GM12878 (cell line): ENCODE measurements around the gene PTPRF. TPM values are rescaled to one million over a fixed set of nuclear protein-coding genes. Genes with fewer than 3 reads are reported as not detected.

Source experiments
- ATAC-seq: fragments of 200-7000 bp; cut with Tn5 transposase; 3 replicates; pipeline ENCODE4 v1.9.1; 2020; ENCODE audit warnings: mild to moderate bottlenecking, moderate library complexity
- BruUV-seq: library from RNA; stranded (reverse); fragments of 400-500 nt; replicated peaks from 2 replicates; lab custom pipeline; 2021; lab: Mats Ljungman, UMichigan
- CTCF ChIA-PET: fragments of 300-600 bp; sonication (Branson Sonifier 250); formaldehyde crosslinking; extraction: SDS; loops from one replicate; lab custom pipeline; 2021; ENCODE audit warnings: inconsistent platforms; lab: Yijun Ruan, JAX
- POLR2A ChIA-PET: fragments of 350-600 bp; formaldehyde crosslinking; extraction: SDS; loops from one replicate; lab custom pipeline; 2021; ENCODE audit warnings: inconsistent platforms; lab: Charles Lee
- RAD21 ChIA-PET: fragments of 300-600 bp; sonication (Branson Sonifier 250); formaldehyde crosslinking; loops from one replicate; lab custom pipeline; 2023; ENCODE audit warnings: antibody characterized with exemption; ENCODE audit not compliant: unreplicated experiment; lab: Charles Lee
- SMC1A ChIA-PET: fragments of 300-600 bp; sonication (Branson Sonifier 250); formaldehyde crosslinking; loops from one replicate; lab custom pipeline; 2023; ENCODE audit not compliant: unreplicated experiment, uncharacterized antibody; lab: Charles Lee
- DNase-seq: peaks from one replicate; pipeline ENCODE4 v3.0.0-alpha.2; 2011; ENCODE audit warnings: low read depth, low spot score
- FAIRE-seq: peaks from 3 replicates; lab custom pipeline; 2011; peaks lifted over from hg19 to GRCh38; lab: Jason Lieb, UNC
- H2AFZ ChIP-seq: 2 replicates; pipeline ENCODE4 v1.6.0; 2011; ENCODE audit warnings: low read depth, low read length, control low read depth; ENCODE audit not compliant: control insufficient read depth
- H3K27ac ChIP-seq: 2 replicates; pipeline ENCODE4 v1.5.1; 2011; ENCODE audit warnings: control low read depth; ENCODE audit not compliant: control insufficient read depth, insufficient read depth
- H3K27me3 ChIP-seq, 2 experiments: replicated peaks in 1 of 2; 2 replicates each; pipeline versions ENCODE4 v1.6.0 to v1.6.1; 2011; ENCODE audit warnings: low read length in 1 of 2; ENCODE audit not compliant: control insufficient read depth in 2 of 2, insufficient read depth in 2 of 2
- H3K36me3 ChIP-seq, 2 experiments: 2 replicates each; pipeline ENCODE4 v1.5.1; 2011; ENCODE audit warnings: low read length in 1 of 2; ENCODE audit not compliant: control insufficient read depth in 2 of 2, insufficient read depth in 2 of 2
- H3K4me1 ChIP-seq: 2 replicates; pipeline ENCODE4 v1.6.1; 2011; ENCODE audit warnings: mild to moderate bottlenecking, low read length, moderate library complexity, mixed read lengths; ENCODE audit not compliant: control insufficient read depth, insufficient read depth
- H3K4me2 ChIP-seq: 2 replicates; pipeline ENCODE4 v1.6.0; 2011; ENCODE audit warnings: control low read depth; ENCODE audit not compliant: control insufficient read depth, insufficient read depth
- H3K4me3 ChIP-seq: fragments of 200-600 bp; sonication (generic); 2 replicates; pipeline ENCODE4 v1.5.1; 2016
- H3K79me2 ChIP-seq: 2 replicates; pipeline ENCODE4 v1.6.0; 2011; ENCODE audit warnings: low read length; ENCODE audit not compliant: control insufficient read depth, insufficient read depth
- H3K9ac ChIP-seq: 2 replicates; pipeline ENCODE4 v1.8.0; 2011; ENCODE audit warnings: low read length, control low read depth, mixed read lengths; ENCODE audit not compliant: control insufficient read depth, insufficient read depth
- H3K9me3 ChIP-seq: replicated peaks from 3 replicates; pipeline ENCODE4 v1.5.1; 2011; ENCODE audit warnings: mild to moderate bottlenecking, low read length; ENCODE audit not compliant: control insufficient read depth, insufficient read depth
- H4K20me1 ChIP-seq: 2 replicates; pipeline ENCODE4 v1.6.0; 2011; ENCODE audit not compliant: control insufficient read depth, insufficient read depth
- ATF2 ChIP-seq: IDR thresholded peaks from 2 replicates; pipeline ENCODE4 v1.6.1; 2012; ENCODE audit warnings: low read length, inconsistent platforms
- BCL11A ChIP-seq: IDR thresholded peaks from 2 replicates; pipeline ENCODE4 v1.6.1; 2011; ENCODE audit warnings: low read depth, low read length
- BHLHE40 ChIP-seq, 2 experiments: fragments of 450-650 bp in 1 of 2; IDR thresholded peaks; 2 replicates each; pipeline ENCODE4 v1.6.1; 2011 to 2017; ENCODE audit warnings: low read depth in 2 of 2, borderline replicate concordance in 1 of 2, improper control_type of control experiment in 1 of 2, low read length in 1 of 2, mild to moderate bottlenecking in 1 of 2
- BMI1 ChIP-seq: fragments of 450-650 bp; IDR thresholded peaks from 2 replicates; pipeline ENCODE4 v1.6.1; 2016; ENCODE audit warnings: mild to moderate bottlenecking, moderate library complexity, borderline replicate concordance
- CBX5 ChIP-seq: sonication (generic); IDR thresholded peaks from 2 replicates; pipeline ENCODE4 v1.6.1; 2016; ENCODE audit warnings: low read depth, moderate library complexity, mild to moderate bottlenecking, inconsistent platforms
- CHD2 ChIP-seq: IDR thresholded peaks from 2 replicates; pipeline ENCODE4 v1.6.1; 2011; ENCODE audit warnings: low read depth, low read length, improper control_type of control experiment, borderline replicate concordance
- MEF2A ChIP-seq: IDR thresholded peaks from 2 replicates; pipeline ENCODE4 v1.6.1; 2011; ENCODE audit warnings: low read depth, mild to moderate bottlenecking, low read length, moderate library complexity; ENCODE audit not compliant: insufficient read depth
- MLLT1 ChIP-seq: fragments of 450-650 bp; IDR thresholded peaks from 2 replicates; pipeline ENCODE4 v1.6.1; 2016; ENCODE audit warnings: mild to moderate bottlenecking
- MTA3 ChIP-seq: IDR thresholded peaks from 2 replicates; pipeline ENCODE4 v1.6.1; 2012; ENCODE audit warnings: low read length, inconsistent platforms, borderline replicate concordance
- NFXL1 ChIP-seq: fragments of 450-650 bp; IDR thresholded peaks from 2 replicates; pipeline ENCODE4 v1.6.1; 2017; ENCODE audit warnings: antibody characterized with exemption, mild to moderate bottlenecking, borderline replicate concordance
- RAD21 ChIP-seq: IDR thresholded peaks from 2 replicates; pipeline ENCODE4 v1.6.1; 2011; ENCODE audit warnings: mild to moderate bottlenecking, low read depth, low read length, moderate library complexity; ENCODE audit not compliant: insufficient read depth
- TCF3 ChIP-seq: IDR thresholded peaks from 2 replicates; pipeline ENCODE4 v1.6.1; 2012; ENCODE audit warnings: low read depth, mild to moderate bottlenecking, low read length, borderline replicate concordance; ENCODE audit not compliant: insufficient read depth
- WRNIP1 ChIP-seq: IDR thresholded peaks from 2 replicates; pipeline ENCODE4 v1.6.1; 2011; ENCODE audit warnings: low read depth, low read length, improper control_type of control experiment, borderline replicate concordance
- WGBS: methylation state at CpG from one replicate; pipeline ENCODE4 v1.1.6; 2016; ENCODE audit warnings: low lambda C conversion rate; ENCODE audit not compliant: insufficient replicate concordance, insufficient coverage; ENCODE audit errors: missing lambda C conversion rate; 5-methylcytosine and 5-hydroxymethylcytosine counted together
- in situ Hi-C: fragments of 300-500 bp; cut with MboI; formaldehyde crosslinking; loops from 9 replicates; pipeline ENCODE4 v1.14.3; 2018; ENCODE audit warnings: mixed read lengths
- intact Hi-C: fragments of 100-400 bp; cut with micrococcal nuclease; formaldehyde crosslinking; loops from one replicate; pipeline ENCODE4 v1.14.2; 2022; ENCODE audit not compliant: unreplicated experiment
- polyA plus RNA-seq, 11 experiments: library from polyadenylated mRNA; depleted of rRNA in 4 of 11; unstranded in 6 of 11; stranded (reverse) in 5 of 11; fragments of >200 nt; fragmentation: Nextera tagmentation in 4 of 11; fragmentation: Illumina TruSeq in 1 of 11; extraction: Ambion mirVana in 4 of 11; extraction: Trizol in 1 of 11; gene quantifications; 1 replicate in 1 of 11; 2 replicates in 10 of 11; pipeline versions ENCODE4 v1.2.1 to v1.2.3, GENCODE V29; 2011 to 2016; ENCODE audit warnings: inconsistent platforms in 2 of 11, missing spikeins in 2 of 11, low read depth in 1 of 11
- total RNA-seq, 4 experiments: library from RNA; depleted of rRNA in 3 of 4; stranded (reverse); fragments of >200 nt in 3 of 4; fragmentation: Illumina TruSeq in 1 of 4; extraction: Trizol in 1 of 4; gene quantifications; 2 replicates each; pipeline versions ENCODE4 v1.2.1 to v1.2.3, GENCODE V29; 2013 to 2021
- TF ChIP-seq, protein P1 (sequence below): fragments of 450-650 bp; IDR thresholded peaks from 2 replicates; pipeline ENCODE4 v1.6.1; 2017; ENCODE audit warnings: mild to moderate bottlenecking

The PTPRF gene
- total and polyA plus RNA-seq, 10 of the 15 experiments (the other 5 are each of a cell fraction or from before 2014, with no cell fraction given), result 0.04 to 2.6 (median 0.32) TPM

- ChIA-PET POLR2A (no interaction called here), SMC1A (no interaction called here), CTCF (interaction anchor here (1.5 kb wide), 1 partner anchor 225 kb away, joined by 4 read pairs; no protein-coding TSS in a partner anchor), RAD21 (interaction anchor here (1.4 kb wide), 1 partner anchor 397 kb away, joined by 3 read pairs; no protein-coding TSS in a partner anchor)
- in situ Hi-C loops, result no loop called here
- H3K27me3 ChIP-seq, result peaks cover 0 to 1% of the 10 kb centered on the region in 2 experiments; a peak in 1 of 4 replicates
- no peak overlapping the region for H3K4me3 ChIP-seq
- H2AFZ ChIP-seq, result no peak overlapping the region
- no peaks in the 10 kb centered on the region for H3K79me2 ChIP-seq
- TF ChIP-seq RAD21 (no peak), CHD2 (no peak), TCF3 (no peak)
- no peak for ATAC-seq
- DNase-seq, result no peak
- no TSS peak for BruUV-seq
- 38% methylated on average over 3 of the region's 3 CpGs for WGBS
- H4K20me1 ChIP-seq, result no peaks in the 10 kb centered on the region
- no peak overlapping the region for H3K4me2 ChIP-seq
- H3K36me3 ChIP-seq, result no peaks in the 10 kb centered on the region
- no peak overlapping the region for H3K27ac ChIP-seq
- H3K4me1 ChIP-seq, result no peaks in the 10 kb centered on the region
- no peaks in the 10 kb centered on the region for H3K9me3 ChIP-seq
- intact Hi-C loops, result no loop called here
- no peak for FAIRE-seq
- no peak overlapping the region for H3K9ac ChIP-seq
Observed at GRCh38 chr1:43538143-43538487, 7.4 kb downstream of the PTPRF start.

- no peak for ATAC-seq
- Histone ChIP-seq H3K27ac (no peak overlapping the region), H3K4me1 (no peaks in the 10 kb centered on the region), H3K36me3 (no peaks in the 10 kb centered on the region), H3K4me2 (no peak overlapping the region), H3K4me3 (no peak overlapping the region), H3K27me3 (no peaks in the 10 kb centered on the region), H3K79me2 (no peaks in the 10 kb centered on the region), H3K9me3 (no peaks in the 10 kb centered on the region), H3K9ac (no peak overlapping the region), H2AFZ (no peak overlapping the region), H4K20me1 (no peaks in the 10 kb centered on the region)
- no peak for DNase-seq
- ChIA-PET SMC1A (no interaction called here), CTCF (no interaction called here), POLR2A (no interaction called here), RAD21 (no interaction called here)
- intact Hi-C loops, result no loop called here
- in situ Hi-C loops, result no loop called here
- WGBS, result 90% methylated on average over 4 of the region's 4 CpGs
- no TSS peak for BruUV-seq
- FAIRE-seq, result no peak
- TF ChIP-seq ATF2, result no peak
- TF ChIP-seq WRNIP1, result no peak
- no peak for TF ChIP-seq CBX5
- no peak for TF ChIP-seq BHLHE40 (IDR thresholded peaks at IDR 0.05; ENCODE audit: borderline replicate concordance in 1 of 2, low read depth in 2 of 2, low read length in 1 of 2)
- TF ChIP-seq, protein P1, sequence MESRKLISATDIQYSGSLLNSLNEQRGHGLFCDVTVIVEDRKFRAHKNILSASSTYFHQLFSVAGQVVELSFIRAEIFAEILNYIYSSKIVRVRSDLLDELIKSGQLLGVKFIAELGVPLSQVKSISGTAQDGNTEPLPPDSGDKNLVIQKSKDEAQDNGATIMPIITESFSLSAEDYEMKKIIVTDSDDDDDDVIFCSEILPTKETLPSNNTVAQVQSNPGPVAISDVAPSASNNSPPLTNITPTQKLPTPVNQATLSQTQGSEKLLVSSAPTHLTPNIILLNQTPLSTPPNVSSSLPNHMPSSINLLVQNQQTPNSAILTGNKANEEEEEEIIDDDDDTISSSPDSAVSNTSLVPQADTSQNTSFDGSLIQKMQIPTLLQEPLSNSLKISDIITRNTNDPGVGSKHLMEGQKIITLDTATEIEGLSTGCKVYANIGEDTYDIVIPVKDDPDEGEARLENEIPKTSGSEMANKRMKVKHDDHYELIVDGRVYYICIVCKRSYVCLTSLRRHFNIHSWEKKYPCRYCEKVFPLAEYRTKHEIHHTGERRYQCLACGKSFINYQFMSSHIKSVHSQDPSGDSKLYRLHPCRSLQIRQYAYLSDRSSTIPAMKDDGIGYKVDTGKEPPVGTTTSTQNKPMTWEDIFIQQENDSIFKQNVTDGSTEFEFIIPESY, result no peak
- TF ChIP-seq CHD2, result no peak
- TF ChIP-seq MEF2A, result no peak
- TF ChIP-seq BCL11A, result no peak
- TF ChIP-seq NFXL1, result no peak
- no peak for TF ChIP-seq BMI1
- TF ChIP-seq MTA3, result no peak
- TF ChIP-seq MLLT1, result no peak
Observed at GRCh38 chr1:43538969-43539368, 8.3 kb downstream of the PTPRF start.
